ENCODE data around the gene DYRK1B. TPM values are rescaled to one million over a fixed set of nuclear protein-coding genes. Genes with fewer than 3 reads are reported as not detected.

DYRK1B gene
- polyA plus RNA-seq, 1 of the 3 experiments (the other 2 are of a cell fraction), result 17.2 TPM

DNA sequence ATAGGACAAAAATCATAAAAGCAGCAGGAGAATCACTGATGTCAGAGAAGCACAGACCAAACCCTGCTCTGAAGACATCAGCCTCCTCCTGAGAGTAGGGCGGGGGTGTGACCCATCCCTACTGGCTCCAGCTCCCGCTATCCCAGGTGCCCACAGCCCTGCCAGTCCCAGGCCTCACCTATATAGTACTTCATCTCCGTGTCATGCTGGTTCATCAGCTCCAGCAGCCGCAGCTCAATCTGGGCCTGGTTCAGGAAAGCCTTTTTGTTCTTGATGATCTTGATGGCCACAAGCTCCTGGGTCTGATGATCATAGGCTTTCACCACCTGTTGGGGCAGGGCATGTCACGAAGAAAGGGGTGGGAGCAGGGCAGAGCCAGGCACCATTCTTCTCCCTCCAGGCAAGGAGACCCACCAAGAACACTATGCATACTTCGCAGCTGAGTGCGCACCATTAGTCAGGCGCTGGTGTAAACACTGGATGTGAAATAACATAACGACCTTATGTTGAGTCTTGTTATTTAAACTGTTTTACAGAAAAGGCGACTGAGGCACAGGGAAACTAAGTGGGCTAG lies 4.2 kb downstream of the DYRK1B start:
- Histone ChIP-seq H3F3A (replicated peaks; ENCODE audit: insufficient read depth) (peaks cover under 1% of the 10 kb centered on the region), H3K79me2 (ENCODE audit: insufficient read depth) (peaks cover 20% of the 10 kb centered on the region), H3K9ac (no peak overlapping the region), H3K27ac (ENCODE audit: low read depth in 2 of 2, low read length in 1 of 2) (no peak overlapping the region), H3K9me2 (no peaks in the 10 kb centered on the region), H3K4me1 (ENCODE audit: control insufficient read depth in 1 of 2, insufficient read depth in 2 of 2, low read depth in 1 of 2, low read length in 1 of 2) (peaks cover 0 to 21% of the 10 kb centered on the region in 2 experiments; a peak in 2 of 4 replicates), H2AFZ (ENCODE audit: low read depth) (no peak overlapping the region), H3K4me2 (no peak overlapping the region), H3K36me3 (replicated peaks in 1 of 2; ENCODE audit: control insufficient read depth in 1 of 2, insufficient read depth in 2 of 2, low read length in 1 of 2) (peaks cover 30 to 52% of the 10 kb centered on the region in 2 experiments), H3K4me3 (ENCODE audit: low read depth in 2 of 2, low read length in 1 of 2) (no peak overlapping the region), H3K9me3 (no peaks in the 10 kb centered on the region), H3K27me3 (ENCODE audit: insufficient read depth) (no peaks in the 10 kb centered on the region), H4K20me1 (ENCODE audit: insufficient read depth) (no peaks in the 10 kb centered on the region)
- CTCF ChIA-PET, result interaction anchor here (4.4 kb wide), 1 partner anchor 14 kb away, joined by 26 read pairs; no protein-coding TSS in a partner anchor
- DNase-seq, result no peak
- POLR2A ChIA-PET, result no interaction called here
- WGBS (ENCODE audit: low lambda C conversion rate), result 91% methylated on average over 10 of the region's 10 CpGs
- no peak for TF ChIP-seq SIN3A (IDR thresholded peaks at IDR 0.05; ENCODE audit: borderline replicate concordance, low read depth, low read length)
- TF ChIP-seq NRF1 (IDR thresholded peaks at IDR 0.05; ENCODE audit: low read depth, low read length), result no peak
- TF ChIP-seq ELF1 (IDR thresholded peaks at IDR 0.05), result no peak
- TF ChIP-seq CHD2 (IDR thresholded peaks at IDR 0.05; ENCODE audit: low read length, partially characterized antibody), result no peak
- TF ChIP-seq POLR2AphosphoS5 (IDR thresholded peaks at IDR 0.05; ENCODE audit: low read depth, low read length), result no peak
- TF ChIP-seq, protein P1, sequence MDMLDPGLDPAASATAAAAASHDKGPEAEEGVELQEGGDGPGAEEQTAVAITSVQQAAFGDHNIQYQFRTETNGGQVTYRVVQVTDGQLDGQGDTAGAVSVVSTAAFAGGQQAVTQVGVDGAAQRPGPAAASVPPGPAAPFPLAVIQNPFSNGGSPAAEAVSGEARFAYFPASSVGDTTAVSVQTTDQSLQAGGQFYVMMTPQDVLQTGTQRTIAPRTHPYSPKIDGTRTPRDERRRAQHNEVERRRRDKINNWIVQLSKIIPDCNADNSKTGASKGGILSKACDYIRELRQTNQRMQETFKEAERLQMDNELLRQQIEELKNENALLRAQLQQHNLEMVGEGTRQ (IDR thresholded peaks at IDR 0.05; ENCODE audit: borderline replicate concordance, low read depth, low read length), result no peak
- TF ChIP-seq FOXJ3 (CRISPR knock-in tag; IDR thresholded peaks at IDR 0.05), result no peak
- no peak for TF ChIP-seq EP300 (IDR thresholded peaks at IDR 0.05; ENCODE audit: borderline replicate concordance in 1 of 2, low read depth in 1 of 2, low read length in 1 of 2)
- TF ChIP-seq NFIC (IDR thresholded peaks at IDR 0.05; ENCODE audit: borderline replicate concordance), result no peak
- no peak for TF ChIP-seq RAD21 (IDR thresholded peaks at IDR 0.05; ENCODE audit: low read length)
- TF ChIP-seq, protein P2, sequence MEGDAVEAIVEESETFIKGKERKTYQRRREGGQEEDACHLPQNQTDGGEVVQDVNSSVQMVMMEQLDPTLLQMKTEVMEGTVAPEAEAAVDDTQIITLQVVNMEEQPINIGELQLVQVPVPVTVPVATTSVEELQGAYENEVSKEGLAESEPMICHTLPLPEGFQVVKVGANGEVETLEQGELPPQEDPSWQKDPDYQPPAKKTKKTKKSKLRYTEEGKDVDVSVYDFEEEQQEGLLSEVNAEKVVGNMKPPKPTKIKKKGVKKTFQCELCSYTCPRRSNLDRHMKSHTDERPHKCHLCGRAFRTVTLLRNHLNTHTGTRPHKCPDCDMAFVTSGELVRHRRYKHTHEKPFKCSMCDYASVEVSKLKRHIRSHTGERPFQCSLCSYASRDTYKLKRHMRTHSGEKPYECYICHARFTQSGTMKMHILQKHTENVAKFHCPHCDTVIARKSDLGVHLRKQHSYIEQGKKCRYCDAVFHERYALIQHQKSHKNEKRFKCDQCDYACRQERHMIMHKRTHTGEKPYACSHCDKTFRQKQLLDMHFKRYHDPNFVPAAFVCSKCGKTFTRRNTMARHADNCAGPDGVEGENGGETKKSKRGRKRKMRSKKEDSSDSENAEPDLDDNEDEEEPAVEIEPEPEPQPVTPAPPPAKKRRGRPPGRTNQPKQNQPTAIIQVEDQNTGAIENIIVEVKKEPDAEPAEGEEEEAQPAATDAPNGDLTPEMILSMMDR (IDR thresholded peaks at IDR 0.05), result no peak

DNA sequence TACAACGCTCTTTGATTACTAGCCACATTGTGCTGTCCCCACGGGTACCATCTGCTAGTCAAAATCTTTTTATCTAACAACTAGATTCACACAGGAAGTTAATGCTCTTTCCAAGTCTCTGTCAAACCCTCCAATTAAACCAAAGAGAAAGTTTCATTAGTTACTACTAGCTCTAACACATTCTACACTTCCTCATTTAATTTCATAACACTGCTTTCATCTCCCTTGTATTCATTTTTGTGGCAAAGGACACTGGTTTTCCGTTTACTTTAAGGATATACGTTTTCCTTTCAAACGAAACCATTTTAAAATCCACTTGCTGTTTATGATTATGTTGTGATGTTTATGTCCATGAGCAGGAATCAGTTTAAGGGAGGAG lies 5.3 kb downstream of the DYRK1B start:
- no peaks in the 10 kb centered on the region for H3K9me2 ChIP-seq
- peaks cover 0 to 18% of the 10 kb centered on the region in 2 experiments; a peak in 2 of 4 replicates for H3K4me1 ChIP-seq (ENCODE audit: control insufficient read depth in 1 of 2, insufficient read depth in 2 of 2, low read depth in 1 of 2, low read length in 1 of 2)
- no peak overlapping the region for H3K9ac ChIP-seq
- ChIA-PET CTCF (interaction anchor here (0.7 to 4.4 kb wide), 2 partner anchors 15 to 36 kb away, joined by 3 to 26 read pairs; no protein-coding TSS in a partner anchor), POLR2A (interaction anchor here (0.6 kb wide), 1 partner anchor 7 kb away, joined by 3 read pairs; no protein-coding TSS in a partner anchor)
- H3K27ac ChIP-seq (ENCODE audit: low read depth in 2 of 2, low read length in 1 of 2), result no peak overlapping the region
- no peak for DNase-seq
- H3K4me3 ChIP-seq (ENCODE audit: low read depth in 2 of 2, low read length in 1 of 2), result no peak overlapping the region
- no peak overlapping the region for H2AFZ ChIP-seq (ENCODE audit: low read depth)
- no peak overlapping the region for H3K4me2 ChIP-seq
- H4K20me1 ChIP-seq (ENCODE audit: insufficient read depth), result no peaks in the 10 kb centered on the region
- H3K9me3 ChIP-seq, result no peaks in the 10 kb centered on the region
- no peaks in the 10 kb centered on the region for H3F3A ChIP-seq (replicated peaks; ENCODE audit: insufficient read depth)
- peaks cover 24% of the 10 kb centered on the region for H3K79me2 ChIP-seq (ENCODE audit: insufficient read depth)
- WGBS (ENCODE audit: low lambda C conversion rate), result 90% methylated on average over 5 of the region's 5 CpGs
- peaks cover 25 to 49% of the 10 kb centered on the region in 2 experiments for H3K36me3 ChIP-seq (replicated peaks in 1 of 2; ENCODE audit: control insufficient read depth in 1 of 2, insufficient read depth in 2 of 2, low read length in 1 of 2)
- no peaks in the 10 kb centered on the region for H3K27me3 ChIP-seq (ENCODE audit: insufficient read depth)
- TF ChIP-seq FOXM1 (IDR thresholded peaks at IDR 0.05; ENCODE audit: low read depth) (no peak), EZH2phosphoT487 (IDR thresholded peaks at IDR 0.05; ENCODE audit: borderline replicate concordance, low read depth) (no peak), GATA2 (CRISPR knock-in tag; IDR thresholded peaks at IDR 0.05) (no peak), REST (IDR thresholded peaks at IDR 0.05; ENCODE audit: low read depth, low read length) (no peak), GABPA (IDR thresholded peaks at IDR 0.05; ENCODE audit: low read depth) (no peak), FOSL2 (IDR thresholded peaks at IDR 0.05; ENCODE audit: borderline replicate concordance, low read depth) (no peak), USF1 (IDR thresholded peaks at IDR 0.05; ENCODE audit: borderline replicate concordance, low read depth) (no peak)
- TF ChIP-seq, protein P1 (IDR thresholded peaks at IDR 0.05; ENCODE audit: borderline replicate concordance, low read depth, low read length), result no peak

All from SK-N-SH (cell line).